Nephron progenitor cell (in vitro differentiated cells): ENCODE measurements around the gene ZSCAN10.
"Not testable (repeated sequence)": the region's sequence is repeated elsewhere in the genome, so short reads cannot be mapped to it uniquely, and the experiment has no call there.

ENCODE experiments used
- DNase-seq: peaks from one replicate; pipeline ENCODE4 v3.0.0; 2021
- H3K27ac Mint-ChIP-seq: 2 replicates; pipeline ENCODE4 v1.8.0; 2021; ENCODE audit warnings: mild to moderate bottlenecking, moderate library complexity, mixed read lengths
- H3K27me3 Mint-ChIP-seq: 2 replicates; pipeline ENCODE4 v1.8.0; 2021; ENCODE audit warnings: mild to moderate bottlenecking, low read depth, mixed read lengths; ENCODE audit not compliant: poor library complexity
- H3K36me3 Mint-ChIP-seq: 2 replicates; pipeline ENCODE4 v1.8.0; 2021; ENCODE audit warnings: low read depth, mixed read lengths
- H3K4me1 Mint-ChIP-seq: 2 replicates; pipeline ENCODE4 v1.8.0; 2021; ENCODE audit warnings: mixed read lengths
- H3K4me3 Mint-ChIP-seq: 2 replicates; pipeline ENCODE4 v1.8.0; 2021; ENCODE audit warnings: mild to moderate bottlenecking, moderate library complexity, mixed read lengths
- H3K9me3 Mint-ChIP-seq: 2 replicates; pipeline ENCODE4 v1.8.0; 2021; ENCODE audit warnings: mild to moderate bottlenecking, moderate library complexity, mixed read lengths
- TF ChIP-seq, protein P1 (sequence below): fragments of 200-600 bp; sonication (generic); IDR thresholded peaks from 2 replicates; pipeline ENCODE4 v1.5.0; 2021; ENCODE audit warnings: antibody characterized with exemption

Gene ZSCAN10

GRCh38 chr16:3058139-3059030 is 40.7 kb downstream of the ZSCAN10 start:
- Mint-ChIP-seq H3K36me3 (no peaks in the 10 kb centered on the region), H3K9me3 (no peaks in the 10 kb centered on the region)
- DNase-seq: peak; percentile 58

DNA sequence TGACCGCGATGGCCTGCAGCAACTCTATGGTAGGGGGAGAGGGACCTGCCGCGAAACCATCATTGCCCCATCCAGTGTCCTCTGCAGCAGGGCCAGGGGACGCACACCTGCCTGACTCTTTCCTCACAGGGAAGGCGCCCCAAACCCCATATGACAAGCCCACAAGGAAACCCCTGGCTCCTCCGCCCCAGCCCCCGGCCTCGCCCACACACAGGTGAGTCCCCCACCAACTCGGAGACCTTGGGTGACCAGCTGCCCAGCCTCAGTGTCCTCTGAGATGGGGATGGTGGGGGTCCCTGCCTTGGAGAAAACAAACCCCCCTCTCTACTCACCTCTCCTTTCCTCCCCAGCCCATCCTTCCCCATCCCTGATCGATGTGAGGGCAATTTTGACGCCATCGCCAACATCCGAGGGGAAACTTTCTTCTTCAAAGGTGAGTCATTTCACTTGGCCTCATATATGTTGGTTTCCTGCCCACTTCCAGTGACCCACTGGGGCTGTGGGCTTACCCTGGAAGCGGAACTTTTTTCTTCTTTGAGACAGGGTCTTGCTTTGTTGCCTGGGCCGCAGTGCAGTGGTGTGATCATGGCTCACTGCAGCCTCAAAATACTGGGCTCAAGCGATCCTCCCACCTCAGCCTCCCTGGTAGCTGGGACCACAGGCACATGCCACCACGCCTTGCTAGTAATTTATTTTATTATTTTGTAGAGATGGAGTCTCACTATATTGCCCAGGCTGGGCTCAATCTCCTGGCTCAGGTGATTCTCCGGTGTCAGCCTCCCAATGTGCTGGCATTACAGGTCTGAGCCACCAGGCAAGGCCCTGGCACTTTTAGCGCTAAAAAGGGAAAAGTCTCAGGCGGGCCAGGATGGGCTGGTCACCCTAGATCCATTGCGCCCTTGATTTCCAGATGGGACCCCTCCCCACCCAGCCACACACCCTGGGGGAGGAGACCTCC is 41.6 kb downstream of the ZSCAN10 start:
- DNase-seq: no peak
- TF ChIP-seq, protein P1, sequence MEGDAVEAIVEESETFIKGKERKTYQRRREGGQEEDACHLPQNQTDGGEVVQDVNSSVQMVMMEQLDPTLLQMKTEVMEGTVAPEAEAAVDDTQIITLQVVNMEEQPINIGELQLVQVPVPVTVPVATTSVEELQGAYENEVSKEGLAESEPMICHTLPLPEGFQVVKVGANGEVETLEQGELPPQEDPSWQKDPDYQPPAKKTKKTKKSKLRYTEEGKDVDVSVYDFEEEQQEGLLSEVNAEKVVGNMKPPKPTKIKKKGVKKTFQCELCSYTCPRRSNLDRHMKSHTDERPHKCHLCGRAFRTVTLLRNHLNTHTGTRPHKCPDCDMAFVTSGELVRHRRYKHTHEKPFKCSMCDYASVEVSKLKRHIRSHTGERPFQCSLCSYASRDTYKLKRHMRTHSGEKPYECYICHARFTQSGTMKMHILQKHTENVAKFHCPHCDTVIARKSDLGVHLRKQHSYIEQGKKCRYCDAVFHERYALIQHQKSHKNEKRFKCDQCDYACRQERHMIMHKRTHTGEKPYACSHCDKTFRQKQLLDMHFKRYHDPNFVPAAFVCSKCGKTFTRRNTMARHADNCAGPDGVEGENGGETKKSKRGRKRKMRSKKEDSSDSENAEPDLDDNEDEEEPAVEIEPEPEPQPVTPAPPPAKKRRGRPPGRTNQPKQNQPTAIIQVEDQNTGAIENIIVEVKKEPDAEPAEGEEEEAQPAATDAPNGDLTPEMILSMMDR: no peak
- no peaks in the 10 kb centered on the region for H3K9me3 Mint-ChIP-seq
- peak overlapping the region; percentile 15 for H3K4me3 Mint-ChIP-seq
- no peak overlapping the region for H3K27ac Mint-ChIP-seq
- H3K27me3 Mint-ChIP-seq: peaks cover 54% of the 10 kb centered on the region
- peaks cover 36% of the 10 kb centered on the region for H3K4me1 Mint-ChIP-seq
- no peaks in the 10 kb centered on the region for H3K36me3 Mint-ChIP-seq

More at GRCh38 chr16:3058139-3059030, 40.7 kb downstream of the ZSCAN10 start:
- Mint-ChIP-seq H3K4me3 (peak overlapping the region; percentile 87), H3K27ac (no peak overlapping the region), H3K4me1 (peaks cover 36% of the 10 kb centered on the region), H3K27me3 (peaks cover 54% of the 10 kb centered on the region)
- TF ChIP-seq, protein P1: no peak

GRCh38 chr16:3056336-3057180 is 42.5 kb downstream of the ZSCAN10 start:
- H3K4me3 Mint-ChIP-seq: no peak overlapping the region
- no peak overlapping the region for H3K27ac Mint-ChIP-seq
- DNase-seq: no peak
- H3K27me3 Mint-ChIP-seq: peaks cover 54% of the 10 kb centered on the region
- TF ChIP-seq, protein P1: no peak
- peaks cover 36% of the 10 kb centered on the region for H3K4me1 Mint-ChIP-seq
- H3K9me3 Mint-ChIP-seq: no peaks in the 10 kb centered on the region
- no peaks in the 10 kb centered on the region for H3K36me3 Mint-ChIP-seq

DNA sequence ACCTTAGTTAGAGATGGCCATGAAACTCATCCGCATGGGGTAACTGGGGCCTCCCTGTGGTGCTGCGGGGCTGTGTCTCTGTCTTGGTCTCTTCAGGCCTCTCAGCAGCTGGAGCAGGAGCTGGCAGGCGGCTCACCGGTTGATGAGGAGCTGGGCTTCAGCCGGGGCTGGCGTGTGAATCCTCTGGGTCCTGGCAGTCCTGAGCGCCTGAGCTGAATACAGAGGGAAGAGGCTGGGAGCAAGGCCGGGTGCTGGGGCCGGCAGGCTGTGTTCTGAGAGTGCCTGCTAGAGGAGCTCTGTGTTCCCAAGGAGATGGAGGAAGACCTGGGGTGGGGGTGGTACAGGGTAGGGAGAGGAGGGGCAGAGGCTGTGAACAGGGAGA is 43.4 kb downstream of the ZSCAN10 start:
- H3K36me3 Mint-ChIP-seq, H3K27ac Mint-ChIP-seq, H3K4me3 Mint-ChIP-seq, H3K9me3 Mint-ChIP-seq, DNase-seq: not testable (repeated sequence)
- Mint-ChIP-seq H3K4me1 (peaks cover 41% of the 10 kb centered on the region), H3K27me3 (peaks cover 56% of the 10 kb centered on the region)

DNA sequence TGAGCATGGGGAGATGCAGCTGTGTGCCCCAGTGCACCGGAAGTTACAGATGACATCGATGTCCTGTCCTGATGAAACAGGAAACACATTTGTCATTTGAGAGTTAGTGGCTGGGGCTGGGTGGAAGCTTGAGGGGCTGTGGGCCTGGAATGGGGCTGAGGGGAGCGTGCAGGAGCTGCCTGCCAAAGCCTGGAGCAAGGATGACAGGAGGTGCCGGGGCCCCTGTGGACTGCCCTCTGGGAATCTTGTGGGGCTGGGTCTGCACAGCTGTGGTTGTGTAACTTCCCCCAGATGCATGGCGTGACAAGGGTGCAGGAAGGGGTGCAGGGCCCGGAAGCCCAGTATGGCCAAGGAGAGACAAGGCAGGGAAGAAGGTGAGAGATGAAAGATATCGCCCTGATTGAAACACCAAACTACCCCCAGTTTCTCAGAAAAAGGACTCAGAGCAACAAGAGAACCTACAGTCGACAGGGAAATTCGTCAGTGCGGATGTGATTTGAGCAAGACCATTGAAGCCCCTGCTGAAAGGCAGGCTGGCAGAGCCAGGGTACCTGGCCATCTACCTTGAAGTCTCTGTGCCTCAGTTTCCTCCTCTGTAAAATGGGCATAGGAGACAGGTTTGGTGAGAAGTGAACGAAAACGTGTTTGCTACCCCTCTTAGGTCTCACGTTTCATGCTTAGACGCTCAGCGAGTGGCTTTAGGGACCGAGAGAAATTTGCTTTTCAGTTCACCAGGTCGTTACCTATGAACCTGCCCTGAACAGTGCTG is 43.9 kb downstream of the ZSCAN10 start:
- H3K4me1 Mint-ChIP-seq: peaks cover 40% of the 10 kb centered on the region
- H3K36me3 Mint-ChIP-seq: no peaks in the 10 kb centered on the region
- DNase-seq: no peak
- peaks cover 56% of the 10 kb centered on the region for H3K27me3 Mint-ChIP-seq
- TF ChIP-seq, protein P1: no peak
- H3K9me3 Mint-ChIP-seq: no peaks in the 10 kb centered on the region
- H3K4me3 Mint-ChIP-seq: no peak overlapping the region
- no peak overlapping the region for H3K27ac Mint-ChIP-seq

- DNase-seq, H3K36me3 Mint-ChIP-seq, H3K9me3 Mint-ChIP-seq, H3K27ac Mint-ChIP-seq, H3K4me3 Mint-ChIP-seq: not testable (repeated sequence)
- peaks cover 64% of the 10 kb centered on the region for H3K27me3 Mint-ChIP-seq
- peaks cover 32% of the 10 kb centered on the region for H3K4me1 Mint-ChIP-seq
Observed at GRCh38 chr16:3053330-3053710, 45.8 kb downstream of the ZSCAN10 start.

GRCh38 chr16:3052571-3053329 is 46.3 kb downstream of the ZSCAN10 start:
- not testable (repeated sequence) for H3K4me3 Mint-ChIP-seq, H3K9me3 Mint-ChIP-seq
- H3K27me3 Mint-ChIP-seq: peaks cover 67% of the 10 kb centered on the region

More at GRCh38 chr16:3052571-3053329, 46.3 kb downstream of the ZSCAN10 start:
- not testable (repeated sequence) for DNase-seq, H3K36me3 Mint-ChIP-seq, H3K27ac Mint-ChIP-seq
- H3K4me1 Mint-ChIP-seq: peaks cover 32% of the 10 kb centered on the region
